Renal cortex interstitium (tissue), 11 donors: ENCODE data around the gene WFDC8. TPM values are rescaled to one million over a fixed set of nuclear protein-coding genes. Genes with fewer than 3 reads are reported as not detected.

ENCODE experiments used
- DNase-seq, 11 donors: peaks; one replicate each; pipeline ENCODE4 v3.0.0-alpha.2; 2013; ENCODE audit warnings: low read depth in 9 of 11, low spot score in 4 of 11; ENCODE audit errors: extremely low read depth in 1 of 11
- polyA plus RNA-seq, 3 donors: library from polyadenylated mRNA; unstranded; fragments of 120-200 nt; gene quantifications; one replicate each; pipeline ENCODE4 v1.2.1, GENCODE V29; 2013; ENCODE audit not compliant: insufficient read length in 3 of 3

WFDC8 gene
- polyA plus RNA-seq, 3 donors, result 0.36 TPM; not detected in 2

DNA sequence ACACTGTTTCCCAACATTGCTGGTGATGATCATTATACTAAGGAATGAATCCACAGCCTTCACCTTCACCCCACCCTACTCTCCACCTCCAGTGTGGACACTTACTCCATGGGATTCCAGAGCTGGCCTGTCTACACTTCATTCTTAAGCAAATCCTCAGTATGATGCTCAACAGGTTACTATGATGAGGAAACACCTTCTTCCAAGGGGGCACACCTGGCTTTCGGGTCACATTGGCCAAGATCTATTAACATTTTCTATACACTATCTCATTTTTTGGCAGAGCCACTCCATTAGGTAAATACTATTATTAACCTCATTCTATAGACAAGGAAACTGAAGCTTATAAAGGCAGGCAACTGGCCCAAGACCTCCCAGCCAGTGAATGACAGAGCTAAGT is 23.9 kb downstream of the WFDC8 start:
- DNase-seq, result no peak

GRCh38 chr20:45552456-45552855 is 26.6 kb downstream of the WFDC8 start:
- no peak for DNase-seq

DNA sequence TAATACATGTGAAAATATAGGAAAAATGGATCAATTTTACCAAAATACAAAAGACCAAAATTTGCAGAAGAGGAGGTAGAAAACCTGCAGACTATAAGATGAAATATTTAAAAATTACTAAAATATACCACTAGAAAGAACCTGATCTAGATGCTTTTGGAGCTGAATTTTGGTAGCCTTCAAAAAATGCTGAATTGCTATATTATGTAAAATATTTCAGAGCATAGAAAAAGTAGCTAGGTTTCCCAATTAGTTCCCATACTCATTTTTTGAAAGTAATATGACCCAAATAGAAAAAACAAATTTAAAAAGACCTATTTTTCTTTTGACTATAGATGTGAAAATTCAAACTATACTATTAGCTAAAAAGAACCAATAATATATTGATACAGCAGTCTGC is 28.3 kb downstream of the WFDC8 start:
- DNase-seq, result no peak

GRCh38 chr20:45548410-45548809 is 30.7 kb downstream of the WFDC8 start:
- no peak for DNase-seq

DNA sequence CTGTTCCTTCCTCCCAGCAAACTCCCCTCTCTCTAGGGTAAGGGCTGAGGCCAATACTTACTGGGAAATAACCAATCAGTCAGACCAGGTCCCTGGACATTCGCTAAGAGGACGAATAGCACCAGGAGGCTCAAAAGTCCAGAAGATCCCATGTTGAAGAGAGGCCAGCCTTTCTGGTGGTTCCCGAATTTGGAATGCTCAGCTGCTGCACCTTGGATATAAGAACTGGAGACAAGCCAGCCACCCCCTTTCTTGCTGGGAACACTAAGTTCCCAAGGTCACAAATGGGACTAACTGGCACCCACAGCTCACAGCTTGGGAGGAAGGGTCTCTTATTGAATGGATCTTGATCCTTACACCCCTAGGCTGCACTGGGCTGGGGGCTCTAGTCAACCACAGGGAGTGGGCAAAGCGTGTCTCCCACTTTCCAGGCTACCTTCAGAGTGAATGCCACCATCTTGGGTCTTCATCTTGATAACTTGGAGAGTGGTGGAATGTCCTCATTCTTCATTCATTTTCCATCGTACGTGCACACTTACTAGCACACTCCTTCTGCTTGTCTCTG is 31.8 kb downstream of the WFDC8 start, which contains the start of gene EPPIN:
TSS of gene EPPIN (minus strand) at position 196 of the 565 bp plus-strand sequence. CDS start at position 152, 44 bp downstream.
- no peak for DNase-seq

DNA sequence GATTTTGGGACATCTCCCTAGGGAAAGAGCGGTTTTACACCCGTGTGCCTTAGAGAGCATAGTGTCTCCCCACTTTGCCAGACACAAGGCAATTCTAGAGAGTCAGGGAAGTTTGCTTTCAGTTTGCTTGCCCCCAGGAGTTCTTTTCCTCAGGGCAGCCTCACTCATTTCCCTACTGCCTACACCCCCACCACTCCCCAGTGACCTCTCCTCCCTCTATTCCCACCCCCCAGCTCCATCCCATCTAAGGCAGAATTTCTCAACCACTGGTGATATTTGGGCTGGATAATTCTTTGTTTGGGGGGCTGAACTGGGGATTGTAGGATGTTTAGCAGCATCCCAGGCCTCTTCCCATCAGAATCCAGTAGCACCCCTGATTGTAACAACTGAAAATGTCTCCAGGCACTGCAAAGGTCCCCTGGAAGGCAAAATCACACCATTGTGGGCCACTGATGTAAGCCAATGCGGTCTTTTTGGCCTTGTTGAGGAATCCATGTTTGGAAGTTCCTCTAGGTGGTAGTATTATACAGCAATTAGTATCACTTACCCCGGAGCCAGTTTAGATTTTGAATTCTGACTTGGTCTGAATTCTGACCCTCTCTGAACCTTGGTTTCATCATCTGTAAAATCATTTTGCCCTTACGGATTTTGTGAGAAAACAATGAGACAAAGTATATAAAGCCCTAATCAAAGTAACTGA is 33.2 kb downstream of the WFDC8 start:
- peak in 5 of 11 donors; percentile 5 to 13 (median 7) for DNase-seq

DNA sequence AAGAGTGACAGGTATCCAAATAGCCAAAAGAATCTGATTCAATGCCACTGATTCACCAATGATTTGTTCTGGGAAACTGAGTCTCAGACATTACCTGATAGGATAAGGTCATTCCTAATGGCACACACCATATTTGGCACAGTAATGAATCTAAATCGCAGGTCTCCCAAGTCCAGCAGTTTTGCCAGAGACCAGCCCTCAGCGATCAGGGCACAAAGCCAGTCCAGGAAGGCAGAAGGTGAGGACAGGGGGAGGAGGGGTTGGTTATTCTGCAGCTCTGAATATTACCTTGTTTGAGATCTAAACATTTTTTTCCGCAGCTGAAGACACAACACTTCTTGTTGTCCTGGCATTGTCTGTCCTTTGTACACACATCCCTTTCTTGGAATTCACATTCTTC is 33.7 kb downstream of the WFDC8 start:
- DNase-seq, result no peak

DNA sequence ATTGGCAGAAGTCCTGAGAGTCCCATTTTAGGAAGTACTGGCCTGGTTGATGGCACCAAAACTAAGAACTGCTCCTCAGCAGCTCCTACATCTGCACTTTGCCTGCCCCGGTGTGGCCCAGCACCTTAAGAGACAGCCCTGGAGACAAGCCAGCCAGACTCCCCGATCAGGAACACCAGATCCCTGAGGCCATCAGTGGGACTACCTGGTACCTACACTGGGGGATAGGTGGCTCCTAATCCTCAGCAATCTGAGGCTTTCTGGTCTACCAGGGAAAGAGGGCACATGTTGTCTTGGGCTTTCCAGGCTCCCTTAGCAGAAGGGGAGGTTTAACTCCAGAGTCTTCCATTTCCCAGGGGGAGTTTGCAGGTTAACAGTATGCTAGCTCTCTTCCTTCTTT is 39.7 kb downstream of the WFDC8 start, which contains the start of gene WFDC6:
TSS of gene WFDC6 (minus strand) at position 101 of the 400 bp plus-strand sequence. CDS start at position 26, 75 bp downstream.
- no peak for DNase-seq

DNA sequence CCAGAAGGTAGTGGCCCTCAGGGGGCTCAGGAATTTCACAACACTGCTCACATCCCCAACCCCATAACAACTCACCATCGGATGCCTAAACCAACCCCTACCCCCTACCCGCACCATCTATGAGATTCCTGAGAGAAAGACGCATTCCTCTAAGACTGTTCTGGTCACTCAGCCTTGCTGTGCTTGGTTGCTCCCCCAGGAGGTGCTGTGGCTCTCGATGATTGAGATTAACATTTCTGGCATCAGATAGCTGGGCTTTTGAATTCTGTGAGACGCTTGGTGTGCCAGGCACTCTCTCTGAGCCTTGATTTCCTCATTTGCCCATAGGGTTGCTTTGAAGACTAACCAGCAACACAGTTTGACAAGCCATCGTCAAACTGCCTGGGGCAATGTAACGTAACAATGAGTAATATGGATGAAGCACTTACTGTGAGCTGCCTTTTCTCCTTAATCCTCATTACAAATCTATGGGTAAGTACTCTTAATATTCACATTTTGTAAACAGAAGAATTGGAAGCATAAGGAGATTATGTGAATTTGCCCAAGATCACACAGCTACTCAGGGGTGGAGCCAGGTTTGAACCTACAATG is 40.8 kb downstream of the WFDC8 start:
- DNase-seq, result no peak

GRCh38 chr20:45527294-45527693 is 51.8 kb downstream of the WFDC8 start:
- no peak for DNase-seq

- DNase-seq, result no peak
These were observed 55.3 kb downstream of the WFDC8 start for GRCh38 chr20:45523821-45524220.

DNA sequence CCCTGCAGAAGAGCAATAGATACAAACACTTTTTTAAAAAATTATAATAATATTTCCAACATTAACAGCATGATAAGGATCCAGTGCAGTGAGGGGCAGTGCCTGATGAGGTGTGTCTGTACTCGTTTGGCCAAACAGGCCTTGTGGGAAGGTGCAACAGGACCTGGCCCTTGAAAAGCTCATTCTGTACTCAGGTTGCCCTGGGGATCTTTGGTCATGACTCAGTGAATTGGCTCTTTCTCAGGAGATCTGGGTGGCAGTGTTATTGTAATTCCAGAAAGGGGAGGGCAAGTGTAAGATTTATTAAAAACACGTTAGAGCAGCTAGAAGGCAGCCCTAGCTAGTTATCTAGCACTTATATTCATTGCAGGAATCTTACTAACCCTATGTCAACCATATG is 60.8 kb downstream of the WFDC8 start:
- DNase-seq, result peak in 3 of 11 donors; percentile 15 to 33 (median 15)

GRCh38 chr20:45515147-45515913 is 63.8 kb downstream of the WFDC8 start, which contains the start of gene SPINT3:
Gene SPINT3, minus strand, starts transcription at chr20:45515622. Its CDS starts 14 bp downstream, at chr20:45515608.
- no peak for DNase-seq

DNA sequence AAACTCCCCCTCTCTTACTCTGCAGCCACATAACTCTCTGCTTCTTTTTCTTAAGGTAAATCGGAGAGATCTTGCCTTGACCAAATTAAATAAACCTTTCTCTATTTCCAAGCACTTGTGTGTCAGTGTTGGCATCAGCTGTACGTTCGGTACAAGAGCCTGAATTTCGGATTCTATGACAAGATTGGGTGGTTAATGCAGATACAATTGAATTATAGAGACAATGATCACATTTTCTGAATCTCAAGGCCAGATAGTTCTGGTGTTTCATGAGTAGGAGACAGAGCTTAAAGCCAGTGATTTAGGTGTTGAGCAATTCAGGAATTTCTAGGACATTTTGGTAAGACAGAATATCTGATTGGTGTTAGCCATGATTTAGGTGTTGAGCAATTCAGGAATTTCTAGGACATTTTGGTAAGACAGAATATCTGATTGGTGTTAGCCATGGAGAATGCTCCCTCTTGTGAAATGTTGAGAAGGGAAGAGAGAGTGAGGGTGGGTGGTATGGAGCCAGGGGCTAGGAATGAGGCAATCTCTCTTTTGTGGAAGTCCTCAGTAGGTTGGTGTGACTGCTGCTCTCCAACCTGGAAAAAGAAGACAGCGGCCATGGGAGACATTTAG is 68.7 kb downstream of the WFDC8 start:
- DNase-seq, result no peak

DNA sequence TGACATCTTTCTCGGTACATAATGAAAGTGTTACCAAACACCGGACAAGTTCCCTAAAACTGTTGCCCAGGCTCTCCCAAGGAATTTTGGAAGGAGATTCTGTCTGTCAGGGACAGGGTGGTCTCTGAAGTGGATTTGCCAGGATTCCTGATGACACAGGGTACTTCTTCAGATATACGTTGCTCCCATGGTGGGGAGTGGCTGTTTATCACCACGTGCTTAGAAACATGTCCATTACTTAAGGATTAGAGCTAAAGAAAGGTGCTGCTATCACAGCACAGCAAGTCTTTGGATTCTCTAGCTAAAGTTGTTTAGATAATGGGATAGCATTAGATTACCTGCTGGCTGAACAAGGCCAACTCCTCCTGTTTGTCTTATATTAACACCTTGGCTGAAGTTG is 70.0 kb downstream of the WFDC8 start:
- no peak for DNase-seq

DNA sequence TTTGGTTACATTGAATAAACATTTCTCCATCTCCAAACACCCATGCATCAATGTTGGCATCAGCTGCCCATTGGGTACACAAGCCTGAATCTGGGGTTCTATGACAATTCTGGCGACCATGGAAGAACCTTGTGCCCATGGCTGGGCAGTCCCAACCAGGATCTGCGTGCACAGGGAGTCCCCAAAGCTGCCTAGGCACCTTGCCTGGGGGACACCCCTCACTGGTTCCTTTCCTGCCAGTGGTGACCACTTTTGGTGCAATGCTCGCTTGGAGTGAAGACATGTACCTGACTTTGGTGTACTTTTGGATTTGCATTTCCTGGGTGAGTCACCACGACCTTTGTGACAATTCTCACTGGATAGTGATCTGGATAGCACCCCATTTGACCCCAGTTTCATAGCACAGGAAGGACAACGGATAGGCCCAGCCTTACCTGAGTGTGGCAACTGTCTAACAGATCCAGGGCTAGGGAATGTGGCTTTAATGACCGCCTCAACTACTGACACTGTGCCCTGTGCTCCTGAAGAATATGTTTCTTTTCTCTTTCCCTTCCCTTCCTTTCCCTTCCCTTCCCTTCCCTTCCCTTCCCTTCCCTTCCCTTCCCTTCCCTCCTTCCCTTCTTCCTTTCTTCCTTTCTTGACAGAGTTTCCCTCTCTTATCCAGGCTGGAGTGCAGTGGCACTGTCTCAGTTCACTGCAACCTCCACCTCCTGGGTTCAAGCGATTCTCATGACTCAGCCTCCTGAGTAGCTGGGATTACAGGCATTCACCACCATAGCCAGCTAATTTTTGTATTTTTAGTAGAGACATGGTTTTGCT is 70.8 kb downstream of the WFDC8 start:
- no peak for DNase-seq

DNA sequence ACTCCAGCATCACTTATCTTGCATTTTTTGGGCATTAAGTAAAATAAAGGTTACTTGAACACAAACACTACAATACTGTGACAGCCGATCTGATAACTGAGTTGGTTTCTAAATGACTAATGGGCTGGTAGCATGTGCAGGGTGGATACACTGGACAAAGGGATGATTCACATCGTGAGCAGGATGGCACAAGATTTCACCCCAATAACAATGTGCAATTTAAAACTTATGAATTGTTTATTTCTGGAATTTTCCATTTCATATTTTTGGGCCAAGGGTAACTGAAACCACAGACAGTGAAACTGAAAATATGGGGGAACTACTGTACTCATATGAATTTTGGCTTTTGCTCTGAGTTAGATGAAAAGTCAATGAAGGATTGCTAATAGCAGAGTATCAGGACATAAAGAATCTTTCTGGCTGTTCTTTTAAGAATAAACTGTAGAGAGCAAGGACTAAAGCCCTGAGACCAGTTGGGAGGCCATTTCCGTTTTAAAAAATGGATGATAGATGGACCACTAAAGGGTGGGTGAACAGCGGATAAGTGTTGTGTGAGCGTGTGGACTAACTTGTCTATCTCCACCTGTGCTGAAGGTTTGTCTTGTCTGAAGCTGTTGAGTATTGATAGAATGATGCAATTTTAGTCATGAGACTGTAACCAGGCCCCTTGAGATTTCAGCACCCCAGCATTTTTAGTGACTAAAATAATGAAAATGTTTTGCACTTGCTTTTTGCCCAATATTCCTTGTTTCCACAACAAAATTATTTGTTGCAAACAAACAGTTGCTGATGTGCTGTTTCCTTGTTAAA is 71.9 kb downstream of the WFDC8 start:
- DNase-seq, result no peak

- DNase-seq, result no peak
These were observed 72.7 kb downstream of the WFDC8 start for GRCh38 chr20:45506398-45506797.
